Transverse colon (tissue), 4 donors: Measurements from ENCODE around the gene RIC8A. TPM values are rescaled to one million over a fixed set of nuclear protein-coding genes. Genes with fewer than 3 reads are reported as not detected.

Source experiments
- DNase-seq: peaks from one replicate; pipeline ENCODE4 v3.0.0-alpha.2; 2019
- H3K27ac ChIP-seq, 4 donors: fragments of 200-600 bp; sonication (generic); 2 replicates each; pipeline ENCODE4 v1.5.1; 2016 to 2018; ENCODE audit warnings: inconsistent platforms in 4 of 4
- H3K27me3 ChIP-seq: fragments of 200-600 bp; sonication (generic); 2 replicates; pipeline ENCODE4 v1.5.1; 2017; ENCODE audit warnings: inconsistent platforms
- H3K36me3 ChIP-seq, 4 donors: fragments of 200-600 bp; sonication (generic); 2 replicates each; pipeline ENCODE4 v1.5.1; 2017 to 2019; ENCODE audit warnings: inconsistent platforms in 4 of 4
- H3K4me1 ChIP-seq, 4 donors: fragments of 200-600 bp; sonication (generic); 2 replicates each; pipeline ENCODE4 v1.5.1; 2017 to 2020; ENCODE audit warnings: inconsistent platforms in 4 of 4
- H3K4me3 ChIP-seq, 4 donors: fragments of 200-600 bp; sonication (generic); 1 replicate in 1 of 4; 2 replicates in 3 of 4; pipeline versions ENCODE4 v1.5.1 to v1.6.1; 2017 to 2019; ENCODE audit warnings: inconsistent platforms in 4 of 4
- H3K9me3 ChIP-seq, 2 donors: fragments of 200-600 bp; sonication (generic); 2 replicates each; pipeline ENCODE4 v1.5.1; 2017 to 2019; ENCODE audit warnings: inconsistent platforms in 2 of 2
- CTCF ChIP-seq, 5 experiments: fragments of 200-600 bp in 3 of 5; fragments of 450-650 bp in 2 of 5; sonication (generic) in 3 of 5; IDR thresholded peaks; 1 replicate in 2 of 5; 2 replicates in 3 of 5; pipeline ENCODE4 v1.5.1; 2016 to 2017; ENCODE audit warnings: antibody characterized with exemption in 5 of 5, inconsistent platforms in 3 of 5, mild to moderate bottlenecking in 2 of 5, moderate library complexity in 1 of 5
- EP300 ChIP-seq: sonication (generic); formaldehyde crosslinking; IDR thresholded peaks from one replicate; pipeline ENCODE4 v1.6.1; 2017; ENCODE audit warnings: antibody characterized with exemption, low read depth
- POLR2A ChIP-seq: fragments of 450-650 bp; IDR thresholded peaks from one replicate; pipeline ENCODE4 v1.6.1; 2016; ENCODE audit warnings: antibody characterized with exemption, mild to moderate bottlenecking, moderate library complexity
- POLR2AphosphoS5 ChIP-seq, 3 donors: sonication (generic); formaldehyde crosslinking; IDR thresholded peaks; one replicate each; pipeline ENCODE4 v1.6.1; 2016; ENCODE audit warnings: antibody characterized with exemption in 3 of 3
- WGBS, 2 donors: methylation state at CpG; one replicate each; pipeline ENCODE4 v1.1.5; 2018; ENCODE audit warnings: low coverage in 1 of 2; 5-methylcytosine and 5-hydroxymethylcytosine counted together
- in situ Hi-C, 4 donors: fragments of 200-750 bp; cut with MboI; loops; one replicate each; pipeline versions ENCODE4 v1.15.0 to v1.15.1; 2017; ENCODE audit warnings: low sequenced_read_pairs in 3 of 4, low pct_ligation_motif_present in 1 of 4, low pct_unique_long_range_greater_than_20kb in 1 of 4
- intact Hi-C: fragments of 100-400 bp; cut with DNase I; formaldehyde crosslinking; loops from one replicate; pipeline ENCODE4 v1.15.1; 2023; ENCODE audit warnings: low total_unique reads
- total RNA-seq, 4 donors: library from RNA; depleted of rRNA; stranded (reverse); fragments of >200 nt; gene quantifications; one replicate each; pipeline ENCODE4 v1.1.0, GENCODE V29; 2016

The RIC8A gene
- total RNA-seq, 4 donors from 2014 or later, result 59.2 to 145 (median 93.8) TPM

GRCh38 chr11:197741-198235, 9.7 kb upstream of the RIC8A start:
- in situ Hi-C loops, result no loop called here
- TF ChIP-seq CTCF (IDR thresholded peaks at IDR 0.05) (no peak), POLR2A (no peak), EP300 (no peak), POLR2AphosphoS5 (IDR thresholded peaks at IDR 0.05) (no peak)
- H3K4me3 ChIP-seq, result no peak overlapping the region
- peaks cover 0 to 8% (median 0%) of the 10 kb centered on the region in 4 donors for H3K4me1 ChIP-seq
- 91 to 93% methylated on average over 7 to 8 of the region's 9 CpGs for WGBS, 2 donors
- H3K36me3 ChIP-seq, result no peaks in the 10 kb centered on the region
- DNase-seq, result no peak
- H3K27me3 ChIP-seq, result no peaks in the 10 kb centered on the region
- H3K9me3 ChIP-seq, result no peaks in the 10 kb centered on the region
- H3K27ac ChIP-seq, result no peak overlapping the region
- intact Hi-C loops, result no loop called here

DNA sequence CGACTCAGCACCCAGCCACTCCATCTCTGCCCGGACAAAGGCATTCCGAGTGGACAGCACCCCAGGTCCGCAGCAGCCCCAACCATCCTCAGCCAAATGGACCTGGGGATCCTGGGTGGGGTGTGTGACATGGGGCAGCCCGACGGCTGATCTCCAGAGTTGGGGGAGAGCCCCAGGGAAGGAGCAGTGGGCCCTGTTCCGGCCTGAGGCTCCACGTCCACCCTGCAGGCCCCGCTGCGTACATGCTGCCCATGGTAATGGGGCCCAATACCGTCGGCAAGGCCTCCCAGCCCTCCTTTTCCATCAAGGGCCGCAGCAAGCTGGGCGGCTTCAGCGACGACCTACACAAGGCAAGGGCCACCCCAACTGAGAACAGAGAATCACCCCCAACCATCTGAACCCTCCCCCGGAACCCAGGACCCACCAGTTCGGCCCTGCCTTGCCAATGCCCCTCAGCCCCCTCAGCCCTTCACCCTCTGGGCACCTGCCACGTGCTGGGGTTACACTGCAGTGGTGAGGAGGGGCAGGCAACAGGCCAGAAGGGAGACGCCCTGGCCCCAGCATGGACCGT, 9.2 kb upstream of the RIC8A start:
- H3K9me3 ChIP-seq, result no peaks in the 10 kb centered on the region
- H3K4me3 ChIP-seq, result no peak overlapping the region
- H3K27me3 ChIP-seq, result no peaks in the 10 kb centered on the region
- in situ Hi-C loops (no loop called here), intact Hi-C loops (no loop called here)
- WGBS, 2 donors, result 87% methylated on average over 17 of the region's 21 CpGs; no CpG with 5 or more reads in 1 of the 2 donors
- H3K27ac ChIP-seq, result no peak overlapping the region
- peak; percentile 7 for DNase-seq
- H3K36me3 ChIP-seq, result no peaks in the 10 kb centered on the region
- no peak for TF ChIP-seq POLR2A
- TF ChIP-seq POLR2AphosphoS5 (IDR thresholded peaks at IDR 0.05), result no peak
- no peak for TF ChIP-seq EP300
- no peak for TF ChIP-seq CTCF (IDR thresholded peaks at IDR 0.05)
- H3K4me1 ChIP-seq, result peaks cover 0 to 11% (median 0%) of the 10 kb centered on the region in 4 donors

- Histone ChIP-seq H3K36me3 (no peaks in the 10 kb centered on the region), H3K27ac (no peak overlapping the region), H3K9me3 (no peaks in the 10 kb centered on the region), H3K27me3 (no peaks in the 10 kb centered on the region), H3K4me3 (no peak overlapping the region), H3K4me1 (peaks cover 0 to 12% (median 1%) of the 10 kb centered on the region in 4 donors)
- DNase-seq, result peak; percentile 6
- in situ Hi-C loops, result no loop called here
- peak in 1 of 3 donors; percentile 11 for TF ChIP-seq POLR2AphosphoS5 (IDR thresholded peaks at IDR 0.05)
- TF ChIP-seq CTCF (IDR thresholded peaks at IDR 0.05), result no peak
- WGBS, 2 donors, result 94% methylated on average over 13 of the region's 13 CpGs; no CpG with 5 or more reads in 1 of the 2 donors
- intact Hi-C loops, result no loop called here
Measured at GRCh38 chr11:199004-199581, 8.4 kb upstream of the RIC8A start.

GRCh38 chr11:199782-200181, 7.7 kb upstream of the RIC8A start:
- in situ Hi-C loops, result no loop called here
- DNase-seq, result peak; percentile 7
- Histone ChIP-seq H3K4me3 (no peak overlapping the region), H3K36me3 (no peaks in the 10 kb centered on the region), H3K27ac (no peak overlapping the region), H3K4me1 (peaks cover 0 to 15% (median 1%) of the 10 kb centered on the region in 4 donors), H3K27me3 (no peaks in the 10 kb centered on the region), H3K9me3 (no peaks in the 10 kb centered on the region)
- WGBS, 2 donors, result 86 to 100% methylated on average over 1 to 8 of the region's 8 CpGs
- TF ChIP-seq EP300 (no peak), CTCF (IDR thresholded peaks at IDR 0.05) (no peak), POLR2AphosphoS5 (IDR thresholded peaks at IDR 0.05) (no peak), POLR2A (no peak)
- intact Hi-C loops, result no loop called here
